T follicular helper cell (primary cell): ENCODE measurements around the gene MSRB1.
"Not testable (repeated sequence)": the region's sequence is repeated elsewhere in the genome, so short reads cannot be mapped to it uniquely, and the experiment has no call there.

Experiments
- DNase-seq: peaks from one replicate; pipeline ENCODE4 v3.0.0-alpha.2; 2020; ENCODE audit warnings: low read depth

The MSRB1 gene

GRCh38 chr16:1960665-1961630 is 17.9 kb upstream of the MSRB1 start:
- DNase-seq: no peak

DNA sequence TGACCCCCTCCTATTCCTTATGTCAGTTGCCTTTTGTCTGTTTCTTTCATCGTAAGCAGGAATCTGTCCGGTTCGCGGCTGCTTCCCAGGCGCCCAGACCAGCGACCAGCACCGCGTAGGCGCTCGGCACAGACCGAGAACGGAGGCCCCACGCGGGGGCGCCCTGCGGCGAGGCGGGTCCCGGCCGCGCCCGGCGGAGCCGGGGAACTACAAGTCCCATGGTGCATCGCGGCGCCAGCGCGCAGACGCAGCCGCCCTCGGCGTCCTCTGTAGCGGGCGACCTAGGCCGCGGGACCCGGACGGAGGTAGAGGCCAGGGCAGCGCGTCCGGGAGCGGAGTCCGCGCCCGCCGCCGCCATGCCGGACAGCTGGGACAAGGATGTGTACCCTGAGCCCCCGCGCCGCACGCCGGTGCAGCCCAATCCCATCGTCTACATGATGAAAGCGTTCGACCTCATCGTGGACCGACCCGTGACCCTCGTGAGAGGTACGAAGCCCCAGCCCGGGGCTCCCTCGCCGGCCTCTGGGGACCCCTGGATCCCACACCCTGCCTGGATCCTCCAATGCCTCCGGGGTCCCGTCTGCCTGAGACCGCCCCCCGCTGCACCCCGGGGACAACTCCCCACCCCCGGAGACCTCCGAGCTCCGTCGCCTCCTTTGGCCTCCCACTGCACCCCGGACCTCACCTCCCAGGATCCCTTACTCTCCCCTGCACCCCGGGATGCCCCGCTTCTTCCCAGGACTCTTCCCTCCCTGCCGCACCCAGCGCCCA is 16.5 kb upstream of the MSRB1 start, which contains the start of gene NDUFB10:
Gene NDUFB10, plus strand, starts transcription at position 270 of the 771 bp plus-strand sequence. Its CDS starts 87 bp downstream, at position 357.
- DNase-seq: peak; percentile 82

DNA sequence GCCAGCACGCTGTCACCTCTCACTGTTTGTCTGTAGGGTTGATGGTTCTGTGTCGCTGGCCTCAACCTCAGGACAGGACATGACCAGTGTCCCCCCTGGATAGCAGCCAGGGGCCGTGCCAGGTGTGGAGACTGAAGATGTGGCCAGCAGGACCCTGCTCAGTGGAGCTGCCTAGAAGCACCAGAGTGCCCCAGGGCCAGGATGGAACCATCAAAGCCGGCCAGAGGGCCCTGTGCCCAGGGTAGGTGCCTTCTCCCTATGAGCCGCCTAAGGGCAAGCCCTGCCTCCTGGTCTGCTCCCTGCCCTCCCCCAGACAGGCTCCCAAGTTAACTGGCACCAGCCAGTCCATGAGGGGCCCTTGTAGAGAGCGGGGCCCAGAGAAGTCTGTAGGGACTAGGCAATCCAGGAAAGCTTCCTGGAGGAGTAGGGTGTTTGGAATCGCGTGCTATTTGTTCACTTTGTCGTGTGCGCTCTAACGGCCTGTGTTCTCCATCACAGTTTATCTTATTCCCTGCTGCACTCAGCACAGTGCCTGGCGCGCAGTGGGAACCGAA is 15.8 kb upstream of the MSRB1 start:
- DNase-seq: no peak

GRCh38 chr16:1958143-1958491 is 15.1 kb upstream of the MSRB1 start:
- DNase-seq: not testable (repeated sequence)

DNA sequence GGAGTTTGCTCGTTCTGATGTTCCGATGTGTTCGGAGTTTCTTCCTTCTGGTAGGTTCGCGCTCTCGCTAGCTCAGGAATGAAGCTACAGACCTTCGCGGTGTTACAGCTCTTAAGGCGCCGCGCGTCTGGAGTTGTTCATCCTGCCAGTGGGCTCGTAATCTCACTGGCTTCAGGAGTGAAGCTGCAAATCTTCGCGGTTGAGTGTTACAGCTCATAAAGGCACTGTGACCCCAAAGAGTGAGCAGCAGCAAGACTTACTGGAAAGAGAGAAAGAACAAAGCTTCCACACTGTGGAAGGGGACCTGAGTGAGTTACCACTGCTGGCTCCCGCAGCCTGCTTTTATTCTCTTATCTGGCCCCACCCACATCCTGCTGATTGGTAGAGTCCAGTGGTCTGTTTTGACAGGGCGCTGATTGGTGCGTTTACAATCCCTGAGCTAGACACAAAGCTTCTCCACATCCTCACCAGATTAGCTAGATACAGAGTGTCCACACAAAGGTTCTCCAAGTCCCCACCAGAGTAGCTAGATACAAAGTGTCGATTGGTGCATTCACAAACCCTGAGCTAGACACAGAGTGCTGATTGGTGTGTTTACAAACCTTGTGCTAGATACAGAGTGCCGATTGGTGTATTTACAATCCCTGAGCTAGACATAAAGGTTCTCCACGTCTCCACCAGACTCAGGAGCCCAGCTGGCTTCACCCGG is 14.6 kb upstream of the MSRB1 start:
- DNase-seq: not testable (repeated sequence)

- no peak for DNase-seq
Measured at GRCh38 chr16:1953734-1954133, 10.7 kb upstream of the MSRB1 start.

DNA sequence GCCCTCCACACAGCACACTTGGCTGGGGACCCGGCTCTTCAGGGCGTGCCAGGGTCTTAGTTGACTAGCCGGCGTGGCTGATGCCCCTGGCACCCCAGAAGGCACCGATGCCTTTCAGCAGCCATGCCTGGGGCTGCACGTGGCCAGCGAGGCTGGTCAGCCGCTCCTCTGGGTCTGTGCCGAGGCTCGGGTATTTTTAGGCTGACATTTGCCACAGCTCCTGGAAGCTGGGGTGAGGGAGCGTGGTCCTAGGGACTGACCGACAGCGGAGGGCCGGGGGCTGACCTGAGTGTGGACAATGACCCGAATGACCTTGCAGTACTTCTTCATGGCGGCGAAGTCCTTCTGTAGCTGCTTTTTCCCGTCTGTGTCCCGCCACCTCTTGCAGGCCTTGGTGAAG is 7.6 kb upstream of the MSRB1 start:
- DNase-seq: no peak

DNA sequence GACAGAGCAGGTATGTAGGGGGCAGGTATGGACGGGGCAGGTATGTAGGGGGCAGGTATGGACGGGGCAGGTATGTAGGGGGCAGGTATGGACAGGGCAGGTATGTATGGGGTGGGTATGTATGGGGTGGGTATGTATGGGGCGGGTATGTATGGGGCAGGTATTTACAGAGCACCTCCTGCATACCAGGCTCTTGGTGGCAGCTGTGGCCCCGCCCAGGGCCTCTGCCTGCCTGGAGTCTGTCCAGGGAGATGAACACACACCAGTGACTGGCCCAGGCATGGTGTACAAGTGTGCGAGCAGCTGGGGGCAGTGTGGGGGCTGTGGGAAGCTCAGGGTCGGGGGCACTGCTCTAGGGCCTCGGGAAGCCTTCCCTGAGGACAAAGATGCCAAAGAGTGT is 7.0 kb upstream of the MSRB1 start:
- no peak for DNase-seq

- no peak for DNase-seq
Measured at GRCh38 chr16:1949507-1949906, 6.5 kb upstream of the MSRB1 start.

GRCh38 chr16:1947369-1947670 is 4.3 kb upstream of the MSRB1 start:
- DNase-seq: no peak

- DNase-seq: no peak
Measured at GRCh38 chr16:1946495-1947368, 3.7 kb upstream of the MSRB1 start.

DNA sequence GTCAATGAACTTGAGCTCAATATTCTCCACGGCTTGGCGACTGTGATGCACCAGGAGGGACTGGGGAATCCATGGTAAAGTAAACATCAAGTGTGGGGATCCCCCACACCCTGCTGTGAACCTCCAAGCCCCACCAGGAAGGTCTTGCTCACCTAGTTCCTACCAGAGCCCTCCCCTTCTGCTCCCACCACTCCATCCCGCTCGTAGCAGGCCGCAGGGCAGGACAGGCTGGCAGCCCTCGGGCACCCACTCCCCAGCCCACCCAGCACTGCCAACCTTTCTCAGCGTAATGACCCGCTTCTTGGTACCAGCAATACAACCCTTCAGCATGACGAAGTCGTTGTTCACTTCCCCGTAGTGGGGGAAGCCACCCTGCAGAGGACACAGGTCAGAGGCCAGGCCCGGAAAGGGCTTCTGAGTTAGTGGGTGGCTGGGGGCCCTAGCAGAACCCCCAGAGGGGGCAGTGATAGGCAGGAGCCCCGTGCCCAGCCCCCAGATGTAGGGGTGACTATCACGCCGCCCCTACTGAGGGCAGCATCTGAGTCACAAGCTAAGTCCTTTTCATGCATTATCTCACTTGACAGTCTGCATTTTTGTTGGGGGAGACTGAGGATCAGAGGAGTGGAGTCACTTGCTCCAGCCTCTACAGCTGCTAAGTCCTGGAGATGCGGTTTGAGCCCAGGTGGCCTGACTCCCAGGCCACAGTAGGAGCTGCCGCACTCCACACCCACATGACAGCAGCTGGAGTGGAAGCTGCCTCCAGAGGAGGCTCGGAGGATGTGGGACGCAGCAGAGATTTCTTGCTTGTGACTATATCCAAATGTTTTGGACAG is 2.8 kb upstream of the MSRB1 start:
- DNase-seq: no peak

DNA sequence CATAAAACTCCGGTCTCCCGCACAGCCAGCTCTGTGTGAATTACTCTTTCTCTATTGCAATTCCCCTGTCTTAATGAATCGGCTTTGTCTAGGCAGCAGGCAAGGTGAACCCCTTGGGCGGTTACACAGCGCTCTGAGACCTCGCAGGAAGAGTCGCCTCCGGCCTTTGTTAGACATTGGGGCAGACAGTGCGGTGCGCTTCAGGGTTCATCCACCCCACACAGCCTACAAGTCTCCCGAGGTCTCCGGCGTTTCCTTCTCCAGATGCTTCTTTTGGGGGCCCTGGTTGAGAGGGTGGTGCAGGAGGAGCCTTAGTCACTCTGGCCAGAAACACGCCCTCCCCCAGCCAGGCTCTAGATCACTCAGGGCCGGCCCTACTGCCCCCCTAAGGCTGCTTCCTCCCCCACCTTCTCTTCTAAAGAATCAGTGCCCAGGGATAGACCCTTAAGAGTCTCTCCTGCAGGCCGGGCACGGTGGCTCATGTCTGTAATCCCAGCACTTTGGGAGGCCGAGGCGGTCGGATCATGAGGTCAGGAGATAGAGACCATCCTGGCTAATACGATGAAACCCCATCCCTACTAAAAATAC is 1.7 kb upstream of the MSRB1 start:
- DNase-seq: no peak

DNA sequence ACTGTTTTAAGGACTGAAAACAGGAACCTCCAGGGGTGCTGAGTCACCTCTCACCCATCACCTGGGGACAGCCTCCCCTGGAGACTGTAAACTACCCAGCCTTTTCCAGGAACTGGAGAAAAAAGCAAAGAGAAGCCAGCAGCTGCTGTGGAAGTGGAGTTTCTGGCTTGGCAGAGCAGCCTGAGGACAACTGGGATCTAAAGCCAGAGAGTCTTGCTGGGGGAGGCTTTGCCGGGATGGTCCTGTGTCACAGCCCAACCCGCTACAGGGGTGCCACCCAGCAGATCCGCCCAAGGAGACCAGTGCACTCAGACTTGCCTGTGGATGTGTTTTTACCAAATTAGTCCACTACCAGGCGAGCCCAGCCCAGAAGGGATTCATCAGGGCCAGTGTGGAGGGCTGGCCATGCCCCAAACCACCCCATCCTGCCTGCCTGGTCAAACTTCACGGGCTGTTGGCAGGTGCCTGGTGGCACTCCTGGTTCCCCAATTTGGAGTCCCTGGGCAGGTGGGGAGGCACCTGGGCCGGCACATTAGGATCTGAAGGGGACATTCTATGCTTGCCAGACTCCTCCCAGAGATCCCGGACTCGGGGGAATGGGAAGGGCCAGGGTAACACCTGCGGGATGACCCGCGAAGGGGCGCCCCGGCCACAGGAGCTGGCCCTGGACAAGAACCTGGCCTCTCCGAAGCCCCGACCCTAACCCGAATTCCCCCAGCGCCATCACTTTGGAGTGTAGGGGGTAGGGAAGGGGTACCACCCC is 771 bp downstream of the MSRB1 start:
- no peak for DNase-seq

GRCh38 chr16:1941162-1942046 is 1.6 kb downstream of the MSRB1 start:
- DNase-seq: no peak

- DNase-seq: no peak
Measured at GRCh38 chr16:1940273-1941161, 2.5 kb downstream of the MSRB1 start.

- not testable (repeated sequence) for DNase-seq
Measured at GRCh38 chr16:1939833-1940232, 3.2 kb downstream of the MSRB1 start.
